ENCODE measurements around the gene ZC3H18.

ZC3H18 gene

GRCh38 chr16:88627531-88628411 lies 57.6 kb downstream of the ZC3H18 start:
- no peak for DNase-seq

- no peak for DNase-seq
These were observed 58.3 kb downstream of the ZC3H18 start for GRCh38 chr16:88628512-88628974.

- DNase-seq, result no peak
These were observed 59.6 kb downstream of the ZC3H18 start for GRCh38 chr16:88629835-88630234.

GRCh38 chr16:88630433-88630832 lies 60.2 kb downstream of the ZC3H18 start:
- DNase-seq, result no peak

GRCh38 chr16:88630941-88631340 lies 60.7 kb downstream of the ZC3H18 start:
- no peak for DNase-seq

- no peak for DNase-seq
These were observed 61.2 kb downstream of the ZC3H18 start for GRCh38 chr16:88631384-88631783.

- DNase-seq, result no peak
These were observed 61.9 kb downstream of the ZC3H18 start for GRCh38 chr16:88631920-88632586.

GRCh38 chr16:88632587-88632930 lies 62.4 kb downstream of the ZC3H18 start:
- no peak for DNase-seq

- DNase-seq, result no peak
These were observed 63.5 kb downstream of the ZC3H18 start for GRCh38 chr16:88633684-88634140.

- no peak for DNase-seq
These were observed 64.2 kb downstream of the ZC3H18 start for GRCh38 chr16:88634141-88634993.

GRCh38 chr16:88634994-88635670 lies 64.9 kb downstream of the ZC3H18 start:
- DNase-seq, result no peak

- DNase-seq, result no peak
These were observed 65.6 kb downstream of the ZC3H18 start for GRCh38 chr16:88635671-88636319.

GRCh38 chr16:88636488-88637265 lies 66.5 kb downstream of the ZC3H18 start:
- DNase-seq, result no peak

GRCh38 chr16:88638323-88639230 lies 68.4 kb downstream of the ZC3H18 start, which contains the start of gene IL17C:
Gene IL17C (plus strand): TSS chr16:88638572. CDS start chr16:88638642, 70 bp downstream.
- no peak for DNase-seq

GRCh38 chr16:88639231-88640038 lies 69.2 kb downstream of the ZC3H18 start:
- DNase-seq, result no peak

- no peak for DNase-seq
These were observed 69.9 kb downstream of the ZC3H18 start for GRCh38 chr16:88640039-88640495.

- DNase-seq, result no peak
These were observed 70.5 kb downstream of the ZC3H18 start for GRCh38 chr16:88640498-88641247.
